HG03064 (cell line): ENCODE data around the gene C19orf25.
"Not testable (repeated sequence)": the region's sequence is repeated elsewhere in the genome, so short reads cannot be mapped to it uniquely, and the experiment has no call there.

ENCODE experiments used
- ATAC-seq: cut with Tn5 transposase; IDR thresholded peaks from one replicate; pipeline ENCODE4 v1.9.1; 2021; ENCODE audit warnings: low read depth; ENCODE audit not compliant: unreplicated experiment

C19orf25 gene

DNA sequence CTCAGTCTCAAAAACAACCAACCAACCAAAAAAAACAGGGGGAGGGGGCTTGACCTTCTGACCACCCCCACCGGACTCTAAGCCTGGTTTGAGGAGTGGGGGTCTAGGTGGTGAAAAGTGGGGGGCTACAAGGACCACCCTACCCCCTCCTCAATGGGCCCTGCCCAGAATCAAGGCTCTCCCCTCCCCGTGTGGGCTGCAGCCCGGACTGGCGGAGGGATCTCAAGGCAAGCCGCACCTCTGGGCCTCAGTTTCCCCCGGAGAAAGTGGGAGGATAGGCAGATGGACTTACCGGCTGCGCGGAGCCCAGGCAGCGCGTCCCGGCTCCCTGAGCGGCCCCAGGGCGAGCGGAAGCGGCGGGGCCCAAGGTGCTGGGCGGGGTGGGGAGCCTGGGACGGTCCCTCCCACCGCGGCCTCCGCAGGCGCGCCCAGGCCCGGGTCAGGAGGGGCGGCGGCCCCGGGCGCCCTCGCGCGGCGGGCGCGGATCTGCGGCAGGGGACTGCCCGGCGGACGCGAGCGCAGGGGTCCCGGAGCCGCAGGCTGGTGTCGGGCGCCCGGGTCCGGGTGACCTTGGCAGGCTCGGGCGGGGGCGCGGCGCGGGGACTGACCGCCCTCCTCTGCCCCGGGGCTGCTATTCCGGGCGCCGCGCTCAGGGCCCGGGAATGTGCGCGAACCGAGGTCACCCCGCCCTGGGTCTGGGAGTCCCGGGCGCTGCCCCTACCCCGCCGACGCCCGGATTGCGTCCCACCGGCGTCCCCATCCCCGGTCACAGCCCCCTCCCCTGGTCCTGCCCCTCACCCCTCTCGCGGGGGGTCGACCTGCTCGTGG, 33.9 kb upstream of the C19orf25 start, which contains the start of gene ADAMTSL5:
ADAMTSL5 (minus strand) TSS at position 349 of the 828 bp plus-strand sequence. CDS start 2,076 bp downstream, outside the sequence.
- ATAC-seq: no peak

DNA sequence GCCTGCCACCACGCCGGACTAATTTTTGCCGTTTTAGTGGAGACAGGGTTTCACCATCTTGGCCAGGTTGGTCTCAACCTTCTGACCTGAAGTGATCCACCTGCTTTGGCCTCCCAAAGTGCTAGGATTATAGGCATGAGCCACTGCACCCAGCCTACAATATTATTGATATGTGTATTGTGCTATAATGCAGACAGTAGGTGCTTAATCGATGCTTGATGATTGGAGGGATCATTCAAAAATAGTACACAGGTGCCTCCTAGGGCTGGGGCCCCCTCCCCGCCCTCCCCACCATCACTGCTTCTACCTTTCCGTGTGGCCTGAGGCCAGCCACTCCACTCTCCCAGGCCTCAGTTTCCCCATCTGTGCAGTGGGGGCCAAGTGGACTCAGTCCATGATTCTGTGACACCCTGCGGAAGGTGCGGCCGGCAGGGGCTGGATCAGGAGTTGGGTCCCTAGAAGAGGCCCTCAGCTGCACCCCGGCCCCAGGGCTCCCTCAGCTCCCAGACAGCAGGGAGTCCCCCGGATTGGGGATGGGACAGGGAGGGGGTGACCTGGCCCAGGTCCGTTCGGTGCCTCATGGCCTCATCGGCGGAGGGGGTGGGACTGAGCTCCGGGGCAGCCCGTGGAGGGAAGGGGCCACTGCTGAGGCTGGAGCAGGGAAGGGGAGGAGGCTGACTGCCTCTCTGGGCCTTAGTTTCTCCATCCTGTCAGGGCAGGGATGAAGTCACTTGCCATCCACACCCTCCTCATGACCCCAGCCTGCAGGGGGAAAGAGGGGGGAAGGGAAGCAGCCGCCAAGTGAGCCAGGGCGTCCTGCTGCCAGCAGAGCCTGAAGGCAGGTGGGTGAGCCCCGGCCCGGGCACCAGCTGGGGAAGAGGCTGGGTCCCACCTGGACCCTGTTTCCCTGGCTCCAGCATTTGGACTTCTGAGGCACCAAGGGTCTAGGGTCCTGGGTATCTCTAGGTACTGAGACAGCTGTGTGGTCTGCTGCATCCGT, 32.6 kb upstream of the C19orf25 start:
- ATAC-seq: no peak

DNA sequence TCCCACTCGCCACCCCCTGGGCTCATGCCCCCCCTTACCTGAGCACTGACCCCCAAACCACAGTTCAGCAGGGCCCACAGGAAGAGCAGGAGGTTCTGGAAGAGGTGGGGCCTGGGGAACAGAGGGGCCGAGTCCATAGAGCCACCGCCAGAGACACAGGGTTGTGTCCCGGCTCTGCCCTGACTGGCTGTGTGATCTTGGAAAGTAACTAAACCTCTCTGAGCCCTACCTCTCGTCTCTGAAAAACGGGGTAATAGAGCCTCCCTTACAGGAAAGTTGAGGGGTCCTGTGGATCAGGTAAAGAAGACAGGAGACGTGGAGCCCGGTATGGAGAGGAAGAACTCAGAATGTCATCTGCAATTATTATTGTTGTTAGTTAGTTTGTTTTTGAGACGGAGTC, 31.8 kb upstream of the C19orf25 start:
- no peak for ATAC-seq

DNA sequence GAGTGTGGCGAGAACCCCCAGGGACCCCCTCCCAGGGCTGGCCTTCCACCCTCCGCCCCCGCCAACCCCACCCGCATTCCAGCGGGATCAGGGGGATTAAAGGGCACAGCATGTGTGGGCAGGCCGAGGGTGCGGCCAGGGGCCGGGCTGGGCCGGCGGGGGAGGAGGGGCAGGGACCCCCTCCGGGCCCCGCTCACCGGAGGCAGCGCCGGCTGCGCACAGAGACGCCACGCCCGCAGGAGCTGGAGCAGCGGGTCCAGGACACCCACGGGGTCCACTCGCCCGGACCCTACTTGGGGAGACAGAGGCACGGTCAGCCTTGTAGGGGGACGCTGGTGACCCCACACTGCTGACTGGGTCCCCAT, 31.4 kb upstream of the C19orf25 start:
- no peak for ATAC-seq

DNA sequence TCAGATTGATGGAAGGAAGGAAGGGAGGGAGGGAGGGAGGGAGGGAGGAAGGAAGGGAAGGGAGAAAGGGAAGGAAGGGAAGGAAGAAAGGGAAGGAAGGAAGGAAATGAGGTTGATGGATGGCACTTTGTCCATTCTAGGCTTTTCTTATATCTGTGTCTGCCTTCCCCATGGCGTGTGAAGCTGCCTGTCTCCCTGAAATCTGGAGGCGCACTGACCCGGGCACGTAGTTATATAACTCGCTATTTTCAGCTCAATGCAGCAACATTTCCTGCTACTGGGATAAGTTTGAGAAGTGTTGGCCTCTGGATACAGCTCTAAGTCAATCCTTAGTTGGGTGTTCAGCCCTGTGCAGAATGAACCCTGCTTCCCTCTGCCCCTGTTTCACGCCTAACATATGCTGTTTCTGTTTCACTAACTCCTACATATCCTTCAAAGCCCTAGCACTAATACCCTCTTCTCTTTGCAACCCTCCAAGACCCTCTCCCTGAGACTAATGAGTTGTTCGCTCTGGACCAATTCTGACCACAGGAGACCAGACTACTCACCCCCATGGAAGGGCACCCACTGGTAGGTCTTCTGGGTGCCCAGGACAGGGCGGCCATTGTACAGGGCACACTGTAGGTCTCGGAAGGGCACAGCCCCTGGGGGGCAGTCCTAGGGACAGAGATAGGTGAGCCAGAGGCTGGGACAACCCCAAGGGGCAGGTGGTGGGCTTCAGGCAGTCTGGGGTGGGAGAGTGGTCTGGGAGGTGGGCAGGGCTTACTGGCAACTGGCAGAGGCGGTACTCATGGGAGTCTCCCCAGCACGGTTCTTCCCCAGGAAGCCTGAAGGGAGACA, 30.8 kb upstream of the C19orf25 start:
- no peak for ATAC-seq

DNA sequence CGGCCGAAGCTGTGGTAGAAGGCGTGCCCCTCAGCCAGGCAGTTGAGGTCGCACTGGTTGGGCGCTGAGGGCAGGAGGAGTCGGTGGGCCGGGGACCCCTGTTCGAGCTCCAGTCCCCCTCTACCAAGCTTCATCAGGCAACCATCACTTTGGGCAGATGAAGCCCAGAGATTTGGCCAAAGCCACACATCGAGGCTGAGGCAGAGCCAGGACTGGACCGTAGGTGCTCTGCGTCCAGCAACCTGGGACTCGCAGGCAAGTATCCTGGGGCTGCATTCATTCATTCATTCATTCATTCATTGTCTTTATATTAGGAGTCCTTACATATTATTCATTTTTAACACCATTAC, 29.5 kb upstream of the C19orf25 start:
- no peak for ATAC-seq

DNA sequence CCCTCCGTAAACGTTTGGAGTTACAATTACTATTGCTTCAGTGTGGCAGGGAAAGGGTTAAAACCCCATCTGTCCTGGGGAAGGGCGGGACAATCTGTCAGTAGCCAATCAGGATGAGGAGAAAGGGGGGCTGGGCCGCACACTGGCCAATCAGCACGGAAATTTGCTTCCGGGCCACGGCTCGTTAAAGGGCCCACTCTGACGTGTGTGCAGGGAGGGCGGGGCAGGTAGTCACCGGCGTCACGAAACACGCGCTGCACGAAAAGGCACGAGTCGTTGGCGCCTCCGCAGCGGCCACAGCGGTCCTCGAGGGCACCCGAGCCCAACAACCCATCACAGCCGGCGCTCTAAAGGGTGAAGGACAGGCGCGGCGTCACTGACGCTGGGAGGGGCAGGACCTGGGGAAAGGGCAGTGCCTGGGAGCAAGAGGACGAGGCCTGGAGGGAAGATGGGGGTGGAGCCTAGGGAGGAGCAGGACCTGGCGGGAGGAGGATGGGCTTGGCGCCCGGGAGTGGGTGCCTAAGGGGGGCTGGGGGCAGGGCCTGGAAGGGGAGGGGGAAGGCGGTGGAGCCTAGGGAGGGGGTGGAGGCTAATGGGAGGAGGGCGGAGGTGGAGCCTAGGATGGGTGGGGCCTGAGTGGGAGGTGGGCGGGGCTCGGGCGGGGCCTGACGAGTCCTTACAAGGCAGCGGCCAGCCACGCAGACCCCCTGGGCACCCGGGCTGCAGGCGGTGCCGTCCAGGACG, 28.9 kb upstream of the C19orf25 start:
- ATAC-seq: no peak

DNA sequence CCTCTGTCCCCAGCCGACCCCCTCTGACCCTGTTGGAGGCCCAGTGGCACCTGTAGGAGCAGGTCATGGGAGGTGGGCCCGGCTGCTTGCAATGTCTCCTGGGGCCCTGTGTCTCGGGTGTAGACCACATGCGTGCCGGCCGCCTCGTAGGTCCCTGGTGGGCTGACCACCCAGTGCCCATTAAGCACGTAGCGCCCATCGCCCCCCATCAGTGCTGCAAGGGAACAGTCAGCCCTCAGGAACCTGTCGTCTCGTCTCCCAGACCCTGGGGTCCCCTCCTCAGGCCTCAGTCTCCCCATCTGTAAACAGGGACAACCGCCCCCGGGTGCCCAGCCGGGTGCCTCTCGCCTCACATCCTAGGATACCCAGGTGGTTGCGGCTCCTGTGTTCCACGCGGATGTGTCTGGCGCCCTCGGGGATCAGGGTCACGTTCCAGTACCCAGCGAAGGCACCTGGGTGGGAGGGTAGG, 28.2 kb upstream of the C19orf25 start:
- no peak for ATAC-seq

DNA sequence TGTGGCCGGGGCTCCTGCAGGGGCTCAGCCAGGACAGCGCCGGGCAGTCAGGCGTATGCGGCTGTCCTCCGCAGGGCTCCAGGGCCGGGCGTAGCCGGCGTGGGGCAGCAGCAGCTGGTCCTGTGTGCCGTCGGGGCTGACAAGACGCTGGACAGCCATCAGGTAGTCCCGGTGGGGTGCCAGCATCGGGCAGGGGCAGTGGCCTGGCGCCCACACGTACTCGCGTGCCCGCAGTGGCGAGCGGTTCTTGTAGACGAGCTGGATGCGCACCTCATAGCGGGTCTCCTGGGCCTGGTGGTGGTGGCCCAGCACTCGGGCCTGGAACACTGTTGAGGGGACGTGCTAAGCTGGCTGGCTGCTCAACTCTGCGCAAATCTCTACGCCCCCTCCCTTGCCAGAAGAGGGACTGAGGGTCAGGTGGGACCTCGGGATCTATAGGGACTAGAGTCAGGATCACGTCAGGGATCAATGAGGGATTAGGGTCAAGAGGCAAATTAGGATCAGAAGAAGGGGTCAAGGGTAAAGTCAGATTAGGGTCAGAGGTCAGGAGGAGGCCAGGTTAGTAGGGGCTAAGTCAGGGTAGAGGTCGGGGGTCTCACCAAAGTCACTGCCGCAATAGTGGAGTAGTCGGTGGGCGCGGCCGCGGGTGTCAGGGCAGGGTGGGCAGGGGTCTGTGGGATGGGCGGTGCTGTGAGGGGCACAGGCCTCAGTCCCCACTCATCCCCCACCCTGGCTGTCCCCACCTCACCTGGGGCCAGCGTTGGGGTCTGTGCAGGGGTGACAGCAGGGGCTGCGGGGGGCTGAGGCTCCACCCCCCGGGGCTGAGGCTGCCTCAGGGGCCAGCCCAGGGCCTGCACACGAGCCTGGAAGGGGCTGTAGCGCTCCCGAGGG, 27.2 kb upstream of the C19orf25 start:
- ATAC-seq: no peak

DNA sequence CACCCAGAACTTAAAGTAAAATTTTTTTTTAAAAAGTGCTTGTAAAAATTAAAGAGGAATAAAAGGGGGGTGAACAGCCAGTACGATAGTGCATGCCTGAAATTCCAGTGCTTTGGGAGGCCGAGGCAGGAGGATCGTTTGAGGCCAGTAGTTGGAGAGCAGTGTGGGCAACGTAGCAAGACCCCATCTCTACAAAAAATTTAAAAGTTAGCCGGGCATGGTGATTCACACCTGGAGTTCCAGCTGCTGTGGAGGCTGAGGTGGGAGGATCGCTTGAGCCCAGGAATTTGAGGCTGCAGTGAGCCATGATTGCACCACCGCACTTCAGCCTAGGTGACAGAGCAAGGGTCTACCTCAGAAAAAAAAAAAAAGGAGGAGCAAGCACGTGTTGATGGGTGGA, 26.0 kb upstream of the C19orf25 start:
- ATAC-seq: no peak

DNA sequence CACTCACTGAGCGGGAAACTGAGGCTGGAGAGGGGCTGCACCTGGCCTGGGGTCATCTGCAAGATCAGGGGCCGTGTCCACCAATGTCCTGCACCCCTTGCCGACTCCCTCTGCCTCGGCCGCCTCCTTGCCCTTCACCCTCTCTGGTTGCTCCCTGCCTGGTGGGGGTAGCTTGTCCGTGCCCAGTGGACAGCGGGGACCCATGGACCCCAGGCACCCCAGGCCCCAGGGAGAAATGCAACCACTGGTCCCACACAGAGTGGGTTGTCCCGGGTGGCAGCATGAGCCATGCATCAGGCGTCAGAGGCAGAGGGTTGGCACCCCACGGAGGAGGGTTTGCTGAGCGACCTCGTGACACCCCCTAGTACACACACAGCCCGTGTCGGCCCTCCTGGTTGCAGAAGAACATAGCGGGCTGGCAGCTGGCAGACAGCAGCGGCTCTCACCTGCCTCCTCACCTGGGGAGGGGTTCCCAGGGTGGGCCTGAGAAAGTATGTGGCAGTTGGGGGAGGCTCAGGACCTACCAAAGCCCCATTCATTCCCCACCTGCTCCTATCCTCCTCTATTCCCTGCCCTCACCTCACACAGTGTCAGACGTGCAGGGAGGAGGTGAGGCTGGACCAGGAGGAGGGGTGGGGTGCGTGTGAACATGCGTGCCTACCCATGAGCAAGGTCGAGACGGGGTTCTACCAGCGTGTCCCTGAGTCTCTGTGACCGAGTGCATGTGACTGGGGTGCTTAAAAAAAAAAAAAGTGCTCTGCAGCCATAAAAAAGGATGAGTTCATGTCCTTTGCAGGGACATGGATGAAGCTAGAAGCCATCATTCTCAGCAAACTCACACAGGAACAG, 25.1 kb upstream of the C19orf25 start:
- no peak for ATAC-seq

DNA sequence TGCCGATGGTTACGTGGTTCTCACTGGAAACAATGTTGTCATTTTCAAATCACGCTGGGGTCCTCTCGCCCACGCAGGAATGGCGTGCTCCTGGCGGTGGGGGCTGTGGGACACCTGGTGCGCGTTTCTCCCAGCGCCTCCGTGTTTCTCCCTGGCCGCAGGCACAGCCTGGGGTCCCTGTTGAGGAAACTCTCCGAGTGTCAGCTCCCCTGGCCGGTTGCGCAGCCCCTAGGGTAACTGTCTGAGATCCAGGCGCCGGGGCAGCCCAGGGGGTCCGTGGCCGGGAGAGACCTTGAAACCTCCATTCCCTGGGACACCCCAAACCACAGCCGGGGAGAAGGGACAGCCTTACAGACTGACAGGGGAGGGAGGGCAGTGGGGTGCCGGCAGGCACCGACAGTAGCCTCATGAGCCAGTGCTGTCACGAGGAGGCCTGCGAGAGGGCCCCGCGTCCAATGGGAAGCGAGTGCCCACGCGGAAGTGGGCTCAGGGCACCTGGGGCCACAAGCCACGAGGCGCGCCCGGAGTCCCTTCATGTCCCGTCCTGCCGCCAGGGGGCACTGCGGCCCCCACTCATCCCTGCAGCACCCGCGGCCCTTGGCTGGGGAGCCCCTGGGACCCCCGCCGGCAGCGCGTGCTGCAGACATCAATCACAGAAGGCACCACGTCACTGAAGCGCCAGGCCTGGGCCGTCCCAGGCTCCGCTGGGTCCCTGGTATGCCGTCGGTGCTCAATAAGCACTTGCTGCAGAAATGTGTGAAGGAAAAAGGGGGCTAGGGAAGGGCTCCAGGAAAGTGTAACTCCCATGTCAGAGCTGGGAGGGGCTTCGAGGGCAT, 24.3 kb upstream of the C19orf25 start:
- no peak for ATAC-seq

DNA sequence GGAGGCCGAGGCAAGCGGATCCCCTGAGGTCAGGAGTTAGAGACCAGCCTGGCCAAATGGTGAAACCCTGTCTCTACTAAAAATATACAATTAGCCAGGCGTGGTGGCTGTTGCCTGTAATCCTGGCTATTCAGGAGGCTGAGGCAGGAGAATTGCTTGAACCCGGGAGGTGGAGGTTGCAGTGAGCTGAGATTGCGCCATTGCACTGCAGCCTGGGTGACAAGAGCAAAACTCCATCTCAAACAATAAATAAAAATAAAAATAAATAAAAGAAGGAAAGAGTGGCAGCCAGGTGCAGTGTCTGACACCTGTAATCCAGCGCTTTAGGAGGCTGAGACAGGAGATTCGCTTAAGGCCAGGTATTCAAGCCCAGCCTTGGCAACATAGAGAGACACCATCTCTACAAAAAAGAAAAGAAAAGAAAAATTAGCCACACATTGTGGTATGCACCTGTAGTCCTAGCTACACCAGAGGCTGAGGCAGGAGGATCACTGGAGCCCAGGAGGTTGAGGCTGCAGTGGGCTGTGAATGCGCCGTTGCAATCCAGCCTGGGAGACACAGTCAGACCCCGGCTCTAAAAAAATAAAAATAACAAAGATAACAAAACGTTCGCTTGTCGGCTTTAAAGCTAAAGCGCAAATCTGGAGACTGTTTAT, 23.5 kb upstream of the C19orf25 start:
- ATAC-seq: no peak

DNA sequence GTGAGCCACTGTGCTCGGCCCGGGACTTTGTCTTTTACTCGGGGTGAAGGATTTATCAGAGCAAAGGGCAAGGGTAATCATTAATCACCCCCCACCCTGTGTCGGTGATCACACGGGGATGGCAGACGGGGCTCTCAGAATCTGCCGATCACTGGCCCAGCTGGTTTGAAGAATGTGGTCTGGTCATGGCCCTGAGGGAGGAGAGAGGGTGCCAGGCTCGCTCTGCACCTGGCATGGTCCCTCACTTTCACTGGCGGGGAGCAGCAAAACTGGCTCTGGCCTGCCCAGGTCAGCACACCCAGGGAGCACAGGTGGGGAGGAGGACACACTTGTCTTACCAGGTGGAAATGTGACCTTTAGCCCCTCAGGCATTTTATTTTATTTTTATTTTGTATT, 22.2 kb upstream of the C19orf25 start:
- ATAC-seq: no peak

DNA sequence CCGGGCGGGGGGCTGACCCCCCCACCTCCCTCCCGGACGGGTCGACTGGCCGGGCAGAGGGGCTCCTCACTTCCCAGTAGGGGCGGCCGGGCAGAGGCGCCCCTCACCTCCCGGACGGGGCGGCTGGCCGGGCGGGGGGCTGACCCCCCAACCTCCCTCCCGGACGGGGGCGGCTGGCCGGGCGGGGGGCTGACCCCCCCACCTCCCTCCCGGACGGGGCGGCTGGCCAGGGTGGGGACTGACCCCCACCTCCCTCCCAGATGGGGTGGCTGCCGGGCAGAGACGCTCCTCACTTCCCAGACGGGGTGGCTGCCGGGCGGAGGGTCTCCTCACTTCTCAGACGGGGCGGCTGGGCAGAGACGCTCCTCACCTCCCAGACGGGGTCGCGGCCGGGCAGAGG, 20.2 kb upstream of the C19orf25 start:
- ATAC-seq: not testable (repeated sequence)

DNA sequence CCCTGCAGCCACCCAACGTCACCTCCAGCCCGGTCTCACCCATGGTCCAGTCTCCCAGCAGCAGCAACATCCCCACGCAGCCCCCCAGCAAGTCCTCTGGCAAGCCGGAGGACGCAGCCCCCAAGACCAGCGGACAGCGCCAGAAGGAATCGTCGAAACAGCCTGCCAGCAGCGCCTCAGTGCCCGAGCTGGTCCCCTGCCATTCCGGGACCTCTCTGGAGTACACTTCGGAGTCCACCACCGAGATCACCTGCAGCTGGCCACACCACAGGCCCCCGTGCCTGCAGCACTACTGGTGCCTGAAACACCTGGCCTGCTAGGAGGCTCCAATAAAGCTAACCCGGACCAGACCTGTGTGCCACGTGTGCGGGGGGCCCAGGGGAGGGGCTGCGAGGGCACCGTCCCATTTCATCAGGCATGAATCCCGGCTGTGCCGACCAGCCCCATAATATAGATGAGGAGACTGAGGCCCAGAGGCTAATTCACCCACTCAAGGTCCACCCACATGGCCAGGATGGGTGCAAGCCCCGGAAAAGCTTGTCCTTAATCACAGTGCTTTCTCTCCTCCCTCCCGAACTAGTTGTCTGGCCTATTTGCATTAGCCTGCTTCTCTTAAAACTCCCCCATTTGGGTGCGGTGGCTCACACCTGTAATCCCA, 18.7 kb upstream of the C19orf25 start:
- no peak for ATAC-seq
